C4-2B (cell line): ENCODE results near the gene TWSG1.

Source experiments
- ZFX ChIP-seq: fragments of 450-650 bp; IDR thresholded peaks from 2 replicates; pipeline ENCODE4 v1.6.1; 2017
- TF ChIP-seq, protein P1 (sequence below): fragments of 450-650 bp; conservative IDR thresholded peaks from 2 replicates; pipeline ENCODE4 v1.5.1; 2017; ENCODE audit warnings: mild to moderate bottlenecking

DNA sequence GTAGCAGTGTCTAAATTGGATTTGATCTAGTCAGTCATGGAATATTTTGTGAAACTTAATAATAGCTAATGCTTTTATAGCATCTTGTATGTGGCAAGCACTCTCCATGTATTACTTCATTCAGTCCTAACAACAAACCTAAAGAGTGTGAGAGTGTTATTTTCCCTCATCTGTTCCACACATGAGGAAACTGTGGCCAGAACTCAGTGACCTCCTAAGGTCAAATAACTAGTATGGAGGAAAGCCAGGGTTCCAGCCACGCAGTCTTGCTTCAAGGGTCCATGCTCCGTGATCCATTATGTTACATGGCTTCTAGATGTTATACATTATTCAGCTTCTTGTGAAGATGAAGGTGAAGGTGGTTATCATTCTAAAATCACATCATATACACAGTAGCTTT, 45.5 kb downstream of the TWSG1 start:
- TF ChIP-seq, protein P1, sequence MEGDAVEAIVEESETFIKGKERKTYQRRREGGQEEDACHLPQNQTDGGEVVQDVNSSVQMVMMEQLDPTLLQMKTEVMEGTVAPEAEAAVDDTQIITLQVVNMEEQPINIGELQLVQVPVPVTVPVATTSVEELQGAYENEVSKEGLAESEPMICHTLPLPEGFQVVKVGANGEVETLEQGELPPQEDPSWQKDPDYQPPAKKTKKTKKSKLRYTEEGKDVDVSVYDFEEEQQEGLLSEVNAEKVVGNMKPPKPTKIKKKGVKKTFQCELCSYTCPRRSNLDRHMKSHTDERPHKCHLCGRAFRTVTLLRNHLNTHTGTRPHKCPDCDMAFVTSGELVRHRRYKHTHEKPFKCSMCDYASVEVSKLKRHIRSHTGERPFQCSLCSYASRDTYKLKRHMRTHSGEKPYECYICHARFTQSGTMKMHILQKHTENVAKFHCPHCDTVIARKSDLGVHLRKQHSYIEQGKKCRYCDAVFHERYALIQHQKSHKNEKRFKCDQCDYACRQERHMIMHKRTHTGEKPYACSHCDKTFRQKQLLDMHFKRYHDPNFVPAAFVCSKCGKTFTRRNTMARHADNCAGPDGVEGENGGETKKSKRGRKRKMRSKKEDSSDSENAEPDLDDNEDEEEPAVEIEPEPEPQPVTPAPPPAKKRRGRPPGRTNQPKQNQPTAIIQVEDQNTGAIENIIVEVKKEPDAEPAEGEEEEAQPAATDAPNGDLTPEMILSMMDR: no peak
- no peak for TF ChIP-seq ZFX
